ENCODE measurements around the gene LIPC. TPM values are rescaled to one million over a fixed set of nuclear protein-coding genes. Genes with fewer than 3 reads are reported as not detected.

The LIPC gene
- total and polyA plus RNA-seq, 2 experiments from 2014 or later, result not detected

DNA sequence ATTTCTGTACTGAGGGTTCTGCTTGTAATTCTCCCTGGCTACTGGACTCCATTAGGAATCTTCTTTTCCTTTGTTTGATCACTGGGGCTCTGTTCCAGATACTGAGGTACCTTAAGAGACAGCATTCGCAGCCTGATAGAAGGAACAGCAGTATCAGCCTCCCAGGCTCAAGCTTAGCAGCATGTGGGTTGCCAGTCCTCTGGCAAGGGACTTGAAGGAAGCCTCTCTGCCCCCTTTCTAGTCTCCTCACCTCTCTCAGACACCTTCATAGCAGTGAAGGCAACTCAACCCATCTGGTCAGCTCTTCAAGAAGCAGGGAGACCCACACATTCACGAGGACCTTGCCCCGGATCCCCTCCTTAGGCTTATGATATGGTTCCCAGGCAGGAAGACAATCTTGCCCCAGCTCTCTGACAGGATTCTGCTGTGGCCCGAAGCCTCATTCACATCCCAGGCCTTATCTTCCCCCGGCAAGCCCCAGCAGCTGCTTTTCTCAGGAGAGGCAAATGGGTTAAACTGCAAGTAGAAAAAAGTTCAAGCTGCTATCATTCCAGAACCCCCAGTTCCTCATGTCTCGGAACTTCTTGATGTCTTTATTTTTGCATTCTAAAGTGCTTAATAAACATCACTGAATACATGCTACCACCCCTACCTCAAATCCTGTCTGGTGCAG, 153.1 kb downstream of the LIPC start:
- no peak overlapping the region for H2AFZ ChIP-seq
- no peaks in the 10 kb centered on the region for H3K27me3 ChIP-seq (ENCODE audit: insufficient read depth)
- no peak overlapping the region for H3K27ac Mint-ChIP-seq
- no peaks in the 10 kb centered on the region for H3F3A ChIP-seq (replicated peaks; ENCODE audit: low read depth)
- no peaks in the 10 kb centered on the region for H3K36me3 ChIP-seq (ENCODE audit: insufficient read depth)
- peaks cover 3% of the 10 kb centered on the region; the same call in 1 of the 3 replicates for H3K4me1 Mint-ChIP-seq
- no peak overlapping the region for H3K27ac ChIP-seq (ENCODE audit: low read depth)
- H3K4me3 ChIP-seq, result no peak overlapping the region
- H3K4me3 Mint-ChIP-seq, result no peak overlapping the region
- no peaks in the 10 kb centered on the region for H3K79me2 ChIP-seq (replicated peaks; ENCODE audit: insufficient read depth)
- no peak; the same call in 2 of the 3 replicates for ATAC-seq
- H3K9me2 ChIP-seq (ENCODE audit: insufficient read depth), result no peaks in the 10 kb centered on the region
- H3K9me3 Mint-ChIP-seq, result no peaks in the 10 kb centered on the region; the same call in 2 of the 3 replicates
- DNase-seq (ENCODE audit: low spot score), result no peak
- peaks cover 5% of the 10 kb centered on the region for H3K27me3 Mint-ChIP-seq (ENCODE audit: insufficient read depth, low read depth, poor library complexity)
- H3K4me2 ChIP-seq, result no peak overlapping the region
- no peak for TF ChIP-seq JUNB (IDR thresholded peaks at IDR 0.05; ENCODE audit: unreplicated experiment)
- TF ChIP-seq POLR2AphosphoS5 (IDR thresholded peaks at IDR 0.05; ENCODE audit: low read depth), result no peak
- no peak for TF ChIP-seq CREB1 (CRISPR knock-in tag; IDR thresholded peaks at IDR 0.05; ENCODE audit: low read depth)
- no peak for TF ChIP-seq EZH2 (IDR thresholded peaks at IDR 0.05; ENCODE audit: low read depth, unreplicated experiment)
- TF ChIP-seq ZNF114 (CRISPR knock-in tag; IDR thresholded peaks at IDR 0.05), result no peak
- TF ChIP-seq EZH2phosphoT487 (IDR thresholded peaks at IDR 0.05; ENCODE audit: unreplicated experiment), result no peak
- TF ChIP-seq STAT1 (IDR thresholded peaks at IDR 0.05; ENCODE audit: unreplicated experiment), result no peak
- TF ChIP-seq CTCF (conservative IDR thresholded peaks at IDR 0.05; ENCODE audit: low read depth in 2 of 2), result no peak
- no peak for TF ChIP-seq ZNF331 (CRISPR knock-in tag; IDR thresholded peaks at IDR 0.05; ENCODE audit: low read depth)
- no peak for TF ChIP-seq NANOG (IDR thresholded peaks at IDR 0.05; ENCODE audit: borderline replicate concordance)
- H4K20me1 ChIP-seq (replicated peaks; ENCODE audit: insufficient read depth), result no peaks in the 10 kb centered on the region
- H3K4me1 ChIP-seq (ENCODE audit: insufficient read depth), result no peaks in the 10 kb centered on the region
- no peaks in the 10 kb centered on the region for H3K36me3 Mint-ChIP-seq (ENCODE audit: low read depth)

GRCh38 chr15:58585693-58586443, 154.1 kb downstream of the LIPC start:
- Mint-ChIP-seq H3K27ac (no peak overlapping the region), H3K4me3 (no peak overlapping the region), H3K36me3 (ENCODE audit: low read depth) (no peaks in the 10 kb centered on the region)

More at GRCh38 chr15:58585693-58586443, 154.1 kb downstream of the LIPC start:
- no peaks in the 10 kb centered on the region for H3F3A ChIP-seq (replicated peaks; ENCODE audit: low read depth)
- H3K4me1 Mint-ChIP-seq, result peaks cover 4% of the 10 kb centered on the region; the same call in 1 of the 3 replicates
- H3K27me3 ChIP-seq (ENCODE audit: insufficient read depth), result no peaks in the 10 kb centered on the region
- no peak for DNase-seq (ENCODE audit: low spot score)
- H3K9me2 ChIP-seq (ENCODE audit: insufficient read depth), result no peaks in the 10 kb centered on the region
- TF ChIP-seq, protein P1, sequence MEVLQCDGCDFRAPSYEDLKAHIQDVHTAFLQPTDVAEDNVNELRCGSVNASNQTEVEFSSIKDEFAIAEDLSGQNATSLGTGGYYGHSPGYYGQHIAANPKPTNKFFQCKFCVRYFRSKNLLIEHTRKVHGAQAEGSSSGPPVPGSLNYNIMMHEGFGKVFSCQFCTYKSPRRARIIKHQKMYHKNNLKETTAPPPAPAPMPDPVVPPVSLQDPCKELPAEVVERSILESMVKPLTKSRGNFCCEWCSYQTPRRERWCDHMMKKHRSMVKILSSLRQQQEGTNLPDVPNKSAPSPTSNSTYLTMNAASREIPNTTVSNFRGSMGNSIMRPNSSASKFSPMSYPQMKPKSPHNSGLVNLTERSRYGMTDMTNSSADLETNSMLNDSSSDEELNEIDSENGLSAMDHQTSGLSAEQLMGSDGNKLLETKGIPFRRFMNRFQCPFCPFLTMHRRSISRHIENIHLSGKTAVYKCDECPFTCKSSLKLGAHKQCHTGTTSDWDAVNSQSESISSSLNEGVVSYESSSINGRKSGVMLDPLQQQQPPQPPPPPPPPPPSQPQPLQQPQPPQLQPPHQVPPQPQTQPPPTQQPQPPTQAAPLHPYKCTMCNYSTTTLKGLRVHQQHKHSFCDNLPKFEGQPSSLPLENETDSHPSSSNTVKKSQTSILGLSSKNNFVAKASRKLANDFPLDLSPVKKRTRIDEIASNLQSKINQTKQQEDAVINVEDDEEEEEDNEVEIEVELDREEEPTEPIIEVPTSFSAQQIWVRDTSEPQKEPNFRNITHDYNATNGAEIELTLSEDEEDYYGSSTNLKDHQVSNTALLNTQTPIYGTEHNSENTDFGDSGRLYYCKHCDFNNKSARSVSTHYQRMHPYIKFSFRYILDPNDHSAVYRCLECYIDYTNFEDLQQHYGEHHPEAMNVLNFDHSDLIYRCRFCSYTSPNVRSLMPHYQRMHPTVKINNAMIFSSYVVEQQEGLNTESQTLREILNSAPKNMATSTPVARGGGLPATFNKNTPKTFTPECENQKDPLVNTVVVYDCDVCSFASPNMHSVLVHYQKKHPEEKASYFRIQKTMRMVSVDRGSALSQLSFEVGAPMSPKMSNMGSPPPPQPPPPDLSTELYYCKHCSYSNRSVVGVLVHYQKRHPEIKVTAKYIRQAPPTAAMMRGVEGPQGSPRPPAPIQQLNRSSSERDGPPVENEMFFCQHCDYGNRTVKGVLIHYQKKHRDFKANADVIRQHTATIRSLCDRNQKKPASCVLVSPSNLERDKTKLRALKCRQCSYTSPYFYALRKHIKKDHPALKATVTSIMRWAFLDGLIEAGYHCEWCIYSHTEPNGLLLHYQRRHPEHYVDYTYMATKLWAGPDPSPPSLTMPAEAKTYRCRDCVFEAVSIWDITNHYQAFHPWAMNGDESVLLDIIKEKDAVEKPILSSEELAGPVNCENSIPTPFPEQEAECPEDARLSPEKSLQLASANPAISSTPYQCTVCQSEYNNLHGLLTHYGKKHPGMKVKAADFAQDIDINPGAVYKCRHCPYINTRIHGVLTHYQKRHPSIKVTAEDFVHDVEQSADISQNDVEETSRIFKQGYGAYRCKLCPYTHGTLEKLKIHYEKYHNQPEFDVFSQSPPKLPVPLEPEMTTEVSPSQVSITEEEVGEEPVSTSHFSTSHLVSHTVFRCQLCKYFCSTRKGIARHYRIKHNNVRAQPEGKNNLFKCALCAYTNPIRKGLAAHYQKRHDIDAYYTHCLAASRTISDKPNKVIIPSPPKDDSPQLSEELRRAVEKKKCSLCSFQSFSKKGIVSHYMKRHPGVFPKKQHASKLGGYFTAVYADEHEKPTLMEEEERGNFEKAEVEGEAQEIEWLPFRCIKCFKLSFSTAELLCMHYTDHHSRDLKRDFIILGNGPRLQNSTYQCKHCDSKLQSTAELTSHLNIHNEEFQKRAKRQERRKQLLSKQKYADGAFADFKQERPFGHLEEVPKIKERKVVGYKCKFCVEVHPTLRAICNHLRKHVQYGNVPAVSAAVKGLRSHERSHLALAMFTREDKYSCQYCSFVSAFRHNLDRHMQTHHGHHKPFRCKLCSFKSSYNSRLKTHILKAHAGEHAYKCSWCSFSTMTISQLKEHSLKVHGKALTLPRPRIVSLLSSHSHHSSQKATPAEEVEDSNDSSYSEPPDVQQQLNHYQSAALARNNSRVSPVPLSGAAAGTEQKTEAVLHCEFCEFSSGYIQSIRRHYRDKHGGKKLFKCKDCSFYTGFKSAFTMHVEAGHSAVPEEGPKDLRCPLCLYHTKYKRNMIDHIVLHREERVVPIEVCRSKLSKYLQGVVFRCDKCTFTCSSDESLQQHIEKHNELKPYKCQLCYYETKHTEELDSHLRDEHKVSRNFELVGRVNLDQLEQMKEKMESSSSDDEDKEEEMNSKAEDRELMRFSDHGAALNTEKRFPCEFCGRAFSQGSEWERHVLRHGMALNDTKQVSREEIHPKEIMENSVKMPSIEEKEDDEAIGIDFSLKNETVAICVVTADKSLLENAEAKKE (CRISPR knock-in tag; IDR thresholded peaks at IDR 0.05), result no peak
- no peak for TF ChIP-seq ZNF331 (CRISPR knock-in tag; IDR thresholded peaks at IDR 0.05; ENCODE audit: low read depth)
- peaks cover 5% of the 10 kb centered on the region for H3K27me3 Mint-ChIP-seq (ENCODE audit: insufficient read depth, low read depth, poor library complexity)
- no peak overlapping the region for H3K4me2 ChIP-seq
- H3K79me2 ChIP-seq (replicated peaks; ENCODE audit: insufficient read depth), result no peaks in the 10 kb centered on the region
- no peaks in the 10 kb centered on the region for H3K36me3 ChIP-seq (ENCODE audit: insufficient read depth)
- ATAC-seq, result no peak
- H2AFZ ChIP-seq, result no peak overlapping the region
- H3K27ac ChIP-seq (ENCODE audit: low read depth), result no peak overlapping the region
- H3K4me1 ChIP-seq (ENCODE audit: insufficient read depth), result no peaks in the 10 kb centered on the region
- no peaks in the 10 kb centered on the region; the same call in 2 of the 3 replicates for H3K9me3 Mint-ChIP-seq
- no peaks in the 10 kb centered on the region for H4K20me1 ChIP-seq (replicated peaks; ENCODE audit: insufficient read depth)
- H3K4me3 ChIP-seq, result no peak overlapping the region
